ENCODE results near the gene WDPCP. TPM values are rescaled to one million over a fixed set of nuclear protein-coding genes. Genes with fewer than 3 reads are reported as not detected.

The WDPCP gene
- total and polyA plus RNA-seq, 2 of the 8 experiments (the other 6 are each of a cell fraction or from before 2014, with no cell fraction given): 9.3 to 25.8 TPM

DNA sequence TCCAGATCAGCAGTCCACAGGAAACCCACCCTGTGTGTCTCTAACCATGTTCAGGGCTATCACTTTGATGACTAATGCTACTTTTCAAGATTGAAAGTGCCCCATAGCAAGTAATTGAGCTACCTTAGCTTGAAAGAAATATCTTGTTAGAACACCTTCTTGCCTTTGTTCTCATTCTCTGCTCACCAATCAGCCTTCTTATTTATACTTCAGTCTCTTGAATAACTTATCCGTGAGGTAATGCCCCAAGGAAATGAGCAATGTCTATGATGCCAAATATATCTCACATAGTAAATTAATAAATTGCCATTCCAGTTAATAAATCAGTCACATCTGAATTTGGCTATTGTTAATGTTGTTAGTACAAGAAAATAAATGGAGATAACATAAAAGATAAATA, 141.6 kb downstream of the WDPCP start (continued):
- no peak for TF ChIP-seq CHD7 (IDR thresholded peaks at IDR 0.05; ENCODE audit: insufficient replicate concordance, low read length)
- TF ChIP-seq GABPA (IDR thresholded peaks at IDR 0.05; ENCODE audit: borderline replicate concordance, insufficient read depth, low read length): no peak
- TF ChIP-seq SUZ12 (IDR thresholded peaks at IDR 0.05; ENCODE audit: low read length): no peak
- no peak for TF ChIP-seq FOSL1 (IDR thresholded peaks at IDR 0.05; ENCODE audit: insufficient read depth, low read depth, low read length)
- no peak for TF ChIP-seq RAD21 (IDR thresholded peaks at IDR 0.05 in 1 of 2, conservative IDR thresholded peaks at IDR 0.05 in 1 of 2; ENCODE audit: low read depth in 2 of 2, low read length in 2 of 2)
